Cardiac muscle cell (in vitro differentiated cells and primary cell): ENCODE results near the gene ITGB1BP1. TPM values are rescaled to one million over a fixed set of nuclear protein-coding genes. Genes with fewer than 3 reads are reported as not detected.

Experiments used
- polyA plus RNA-seq: library from polyadenylated mRNA; unstranded; fragments of >200 nt; fragmentation: Nextera tagmentation; extraction: Ambion mirVana; gene quantifications from 2 replicates; pipeline ENCODE4 v1.2.1, GENCODE V29; 2016
- total RNA-seq: library from RNA; depleted of rRNA; stranded (reverse); fragments of >200 nt; gene quantifications from 2 replicates; pipeline ENCODE4 v1.2.3, GENCODE V29; 2016

The ITGB1BP1 gene
- total and polyA plus RNA-seq, 2 experiments from 2014 or later, result 30.9 to 138 TPM

Other genes starting within 250 kb of the ITGB1BP1 start
- 12.8 and 16.7 TPM in 2 replicates for gene ASAP2, start 216.7 kb downstream of the ITGB1BP1 start, total RNA-seq
- gene ASAP2, start 216.7 kb downstream of the ITGB1BP1 start, polyA plus RNA-seq, result 8.5 and 13.7 TPM in 2 replicates
- 45.9 and 57.4 TPM in 2 replicates for gene CPSF3, start 126 bp upstream of the ITGB1BP1 start, total RNA-seq
- gene CPSF3, start 126 bp upstream of the ITGB1BP1 start, polyA plus RNA-seq, result 57.5 and 75.5 TPM in 2 replicates
- gene IAH1, start 51.0 kb upstream of the ITGB1BP1 start, total RNA-seq, result 41.8 and 45.4 TPM in 2 replicates
- 56.6 and 96.4 TPM in 2 replicates for gene IAH1, start 51.0 kb upstream of the ITGB1BP1 start, polyA plus RNA-seq
- 29.3 and 32.0 TPM in 2 replicates for gene ADAM17, start 132.3 kb upstream of the ITGB1BP1 start, total RNA-seq
- gene ADAM17, start 132.3 kb upstream of the ITGB1BP1 start, polyA plus RNA-seq, result 23.9 and 38.0 TPM in 2 replicates
- gene YWHAQ, start 207.5 kb upstream of the ITGB1BP1 start, total RNA-seq, result 240 and 317 TPM in 2 replicates
- gene YWHAQ, start 207.5 kb upstream of the ITGB1BP1 start, polyA plus RNA-seq, result 439 and 455 TPM in 2 replicates